ENCODE results near the gene AKR1C1. TPM values are rescaled to one million over a fixed set of nuclear protein-coding genes. Genes with fewer than 3 reads are reported as not detected.
"Not testable (repeated sequence)": the region's sequence is repeated elsewhere in the genome, so short reads cannot be mapped to it uniquely, and the experiment has no call there.

Gene AKR1C1
- total and polyA plus RNA-seq, 9 of the 15 experiments (the other 6 are each of a cell fraction or from before 2014, with no cell fraction given): 43.5 to 180 (median 82.4) TPM

DNA sequence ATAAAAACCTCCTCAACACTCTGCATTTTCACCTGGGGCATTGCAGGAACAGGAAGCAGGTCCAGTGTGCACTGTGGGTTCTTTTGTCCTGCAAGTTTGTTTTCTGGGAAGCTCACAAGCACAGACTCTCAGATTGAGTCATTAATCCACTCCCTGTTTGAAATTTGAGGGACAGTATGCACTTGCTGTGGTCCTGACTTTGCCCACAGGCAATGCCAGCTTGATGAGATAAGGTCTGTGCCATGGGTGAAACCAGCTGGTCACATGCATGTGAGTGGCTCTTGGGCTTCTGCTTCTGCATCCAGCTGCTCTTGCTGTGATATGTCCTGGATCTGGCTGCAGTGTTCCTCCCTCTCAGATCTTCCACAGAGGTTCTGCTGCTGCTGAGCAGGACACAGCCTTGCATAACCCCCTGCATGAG lies 62.3 kb downstream of the AKR1C1 start:
- H3K9ac ChIP-seq (ENCODE audit: insufficient read depth in 1 of 2, low read depth in 2 of 2, low read length in 2 of 2); H3K4me2 ChIP-seq (ENCODE audit: insufficient read depth, low read length); H4K20me1 ChIP-seq (replicated peaks; ENCODE audit: control insufficient read depth, insufficient read depth, low read length); BruUV-seq (replicated peaks); FAIRE-seq; H3K27ac ChIP-seq (ENCODE audit: extremely low read depth, low read depth, low read length); H3K36me3 ChIP-seq (ENCODE audit: control insufficient read depth, insufficient read depth, low read length); in situ Hi-C loops (cut with MboI); H3K4me3 ChIP-seq; ATAC-seq; H3K79me2 ChIP-seq (ENCODE audit: control insufficient read depth, insufficient read depth, low read length); H3K9me1 ChIP-seq (ENCODE audit: control insufficient read depth, insufficient read depth, low read length); H3K9me3 ChIP-seq (replicated peaks; ENCODE audit: control insufficient read depth, insufficient read depth, low read depth, low read length); intact Hi-C loops (cut with micrococcal nuclease); H2AFZ ChIP-seq (ENCODE audit: low read depth, low read length); H3K4me1 ChIP-seq (replicated peaks in 1 of 2; ENCODE audit: control insufficient read depth in 2 of 2, insufficient read depth in 2 of 2, low read length in 2 of 2); H3K27me3 ChIP-seq (ENCODE audit: control insufficient read depth in 2 of 2, insufficient read depth in 2 of 2, low read length in 2 of 2); DNase-seq (ENCODE audit: extremely low read depth in 1 of 4, low spot score in 3 of 4): not testable (repeated sequence)
- ChIA-PET POLR2A (interaction anchor here (0.6 kb wide), 2 partner anchors 11 to 1212 kb away, joined by 3 read pairs; no protein-coding TSS in a partner anchor), CTCF (ENCODE audit: low intra/inter-chr PET ratio) (interaction anchor here (0.6 kb wide), 1 partner anchor 213 kb away, joined by 3 read pairs; no protein-coding TSS in a partner anchor)

DNA sequence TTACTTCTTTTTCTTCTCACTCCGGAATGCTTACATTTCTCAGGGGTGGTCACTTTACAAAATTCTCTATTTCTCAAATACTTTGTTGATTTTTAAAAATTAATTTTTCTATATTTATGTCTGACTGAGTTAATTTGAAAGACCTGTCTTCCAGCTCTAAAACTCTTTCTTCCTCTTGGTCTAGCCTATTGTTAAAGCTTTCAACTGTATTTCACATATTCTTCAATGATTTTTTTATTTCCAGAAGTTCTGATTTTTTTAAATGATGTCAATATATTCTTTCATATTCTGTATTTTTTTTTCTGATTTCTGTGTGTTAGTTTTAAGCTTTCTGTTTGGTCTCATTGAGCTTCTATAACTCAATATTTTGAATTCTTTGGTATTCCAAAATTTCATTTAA lies 67.8 kb downstream of the AKR1C1 start:
- Histone ChIP-seq H3K9me3 (replicated peaks; ENCODE audit: control insufficient read depth, insufficient read depth, low read depth, low read length) (peaks cover 26% of the 10 kb centered on the region), H3K27me3 (ENCODE audit: control insufficient read depth in 2 of 2, insufficient read depth in 2 of 2, low read length in 2 of 2) (no peaks in the 10 kb centered on the region), H3K9ac (ENCODE audit: insufficient read depth in 1 of 2, low read depth in 2 of 2, low read length in 2 of 2) (no peak overlapping the region), H3K79me2 (ENCODE audit: control insufficient read depth, insufficient read depth, low read length) (no peaks in the 10 kb centered on the region), H3K27ac (ENCODE audit: extremely low read depth, low read depth, low read length) (no peak overlapping the region), H3K4me2 (ENCODE audit: insufficient read depth, low read length) (no peak overlapping the region), H3K4me1 (replicated peaks in 1 of 2; ENCODE audit: control insufficient read depth in 2 of 2, insufficient read depth in 2 of 2, low read length in 2 of 2) (no peaks in the 10 kb centered on the region), H4K20me1 (replicated peaks; ENCODE audit: control insufficient read depth, insufficient read depth, low read length) (no peaks in the 10 kb centered on the region), H3K9me1 (ENCODE audit: control insufficient read depth, insufficient read depth, low read length) (no peaks in the 10 kb centered on the region), H3K36me3 (ENCODE audit: control insufficient read depth, insufficient read depth, low read length) (no peaks in the 10 kb centered on the region), H3K4me3 (no peak overlapping the region), H2AFZ (ENCODE audit: low read depth, low read length) (no peak overlapping the region)
- FAIRE-seq (no peak), DNase-seq (ENCODE audit: extremely low read depth in 1 of 4, low spot score in 3 of 4) (no peak), ATAC-seq (no peak)
- BruUV-seq (replicated peaks): no TSS peak
- intact Hi-C loops (cut with micrococcal nuclease) (no loop called here), in situ Hi-C loops (cut with MboI) (no loop called here)
- TF ChIP-seq TRIM28 (IDR thresholded peaks at IDR 0.05) (peak; percentile 76; the same call in 1 of the 2 replicates), CBX3 (IDR thresholded peaks at IDR 0.05; ENCODE audit: borderline replicate concordance in 1 of 2, low read length in 2 of 2) (peak in 1 of 2 experiments; percentile 55; a peak in 1 of 3 replicates), ZBTB17 (CRISPR knock-in tag; IDR thresholded peaks at IDR 0.05) (no peak), GMEB1 (CRISPR knock-in tag; IDR thresholded peaks at IDR 0.05) (no peak), TRIM24 (IDR thresholded peaks at IDR 0.05) (peak in 1 of 2 experiments; percentile 65; a peak in 2 of 4 replicates)
- TF ChIP-seq, protein P1, sequence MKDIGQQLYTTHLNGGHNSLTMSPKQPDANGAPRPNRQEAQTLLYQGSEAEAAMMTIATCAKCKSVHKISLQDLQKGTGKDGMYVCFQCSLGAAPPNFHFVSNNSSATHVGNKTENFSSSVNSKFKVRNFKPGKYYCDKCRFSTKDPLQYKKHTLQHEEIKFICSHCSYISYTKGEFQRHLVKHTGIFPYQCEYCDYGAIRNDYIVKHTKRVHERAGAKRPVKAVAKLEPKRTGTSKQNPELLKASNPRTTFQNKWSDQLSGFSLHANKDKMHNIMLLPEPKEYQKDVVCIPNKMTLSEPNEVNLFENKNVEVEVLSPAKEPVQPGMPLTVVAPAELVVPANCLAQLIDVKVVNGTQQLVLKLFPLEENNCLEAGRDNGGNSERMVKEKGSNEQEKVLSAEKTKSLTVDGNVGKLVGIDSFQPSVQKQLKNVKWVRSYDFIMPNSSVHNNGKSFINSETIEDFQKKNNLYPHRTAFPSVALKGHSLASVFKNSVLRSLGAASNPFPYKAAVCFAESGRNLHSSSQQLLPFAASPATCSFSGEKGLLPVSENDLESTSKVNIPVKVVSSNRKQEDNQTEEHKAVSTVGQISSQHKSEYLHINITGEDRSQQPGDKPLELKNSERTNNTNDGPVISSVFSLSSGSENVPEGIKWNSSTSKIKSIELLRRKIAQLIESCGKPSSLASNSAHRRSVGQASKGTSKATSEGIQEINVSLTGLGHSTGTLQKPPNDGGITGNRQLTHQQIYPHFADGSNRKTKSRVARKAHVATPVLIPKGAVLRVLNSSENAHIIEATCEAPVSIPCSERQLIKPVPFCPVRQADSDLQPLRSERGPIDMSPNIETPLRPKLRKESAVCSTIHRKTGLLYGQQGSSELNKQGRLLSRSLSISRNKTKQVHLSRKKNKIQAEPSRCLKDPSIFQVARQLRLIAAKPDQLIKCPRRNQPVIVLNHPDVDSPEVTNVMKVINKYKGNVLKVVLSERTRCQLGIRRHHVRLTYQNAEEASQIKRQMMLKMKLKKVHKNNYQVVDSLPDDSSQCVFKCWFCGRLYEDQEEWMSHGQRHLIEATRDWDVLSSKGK (CRISPR knock-in tag; IDR thresholded peaks at IDR 0.05): no peak
- TF ChIP-seq, protein P2, sequence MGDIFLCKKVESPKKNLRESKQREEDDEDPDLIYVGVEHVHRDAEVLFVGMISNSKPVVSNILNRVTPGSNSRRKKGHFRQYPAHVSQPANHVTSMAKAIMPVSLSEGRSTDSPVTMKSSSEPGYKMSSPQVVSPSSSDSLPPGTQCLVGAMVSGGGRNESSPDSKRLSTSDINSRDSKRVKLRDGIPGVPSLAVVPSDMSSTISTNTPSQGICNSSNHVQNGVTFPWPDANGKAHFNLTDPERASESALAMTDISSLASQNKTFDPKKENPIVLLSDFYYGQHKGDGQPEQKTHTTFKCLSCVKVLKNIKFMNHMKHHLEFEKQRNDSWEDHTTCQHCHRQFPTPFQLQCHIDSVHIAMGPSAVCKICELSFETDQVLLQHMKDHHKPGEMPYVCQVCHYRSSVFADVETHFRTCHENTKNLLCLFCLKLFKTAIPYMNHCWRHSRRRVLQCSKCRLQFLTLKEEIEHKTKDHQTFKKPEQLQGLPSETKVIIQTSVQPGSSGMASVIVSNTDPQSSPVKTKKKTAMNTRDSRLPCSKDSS (IDR thresholded peaks at IDR 0.05; ENCODE audit: low read depth, partially characterized antibody): peak; percentile 56
- POLR2A ChIA-PET: interaction anchor here (1.5 kb wide), 1 partner anchor 16 kb away, joined by 3 read pairs; no protein-coding TSS in a partner anchor
- WGBS (ENCODE audit: insufficient coverage, low coverage, missing lambda C conversion rate): 36% methylated on average over 1 of the region's 1 CpG
- CTCF ChIA-PET (ENCODE audit: low intra/inter-chr PET ratio): no interaction called here
